ENCODE results near the gene CRYBG1.

DNA sequence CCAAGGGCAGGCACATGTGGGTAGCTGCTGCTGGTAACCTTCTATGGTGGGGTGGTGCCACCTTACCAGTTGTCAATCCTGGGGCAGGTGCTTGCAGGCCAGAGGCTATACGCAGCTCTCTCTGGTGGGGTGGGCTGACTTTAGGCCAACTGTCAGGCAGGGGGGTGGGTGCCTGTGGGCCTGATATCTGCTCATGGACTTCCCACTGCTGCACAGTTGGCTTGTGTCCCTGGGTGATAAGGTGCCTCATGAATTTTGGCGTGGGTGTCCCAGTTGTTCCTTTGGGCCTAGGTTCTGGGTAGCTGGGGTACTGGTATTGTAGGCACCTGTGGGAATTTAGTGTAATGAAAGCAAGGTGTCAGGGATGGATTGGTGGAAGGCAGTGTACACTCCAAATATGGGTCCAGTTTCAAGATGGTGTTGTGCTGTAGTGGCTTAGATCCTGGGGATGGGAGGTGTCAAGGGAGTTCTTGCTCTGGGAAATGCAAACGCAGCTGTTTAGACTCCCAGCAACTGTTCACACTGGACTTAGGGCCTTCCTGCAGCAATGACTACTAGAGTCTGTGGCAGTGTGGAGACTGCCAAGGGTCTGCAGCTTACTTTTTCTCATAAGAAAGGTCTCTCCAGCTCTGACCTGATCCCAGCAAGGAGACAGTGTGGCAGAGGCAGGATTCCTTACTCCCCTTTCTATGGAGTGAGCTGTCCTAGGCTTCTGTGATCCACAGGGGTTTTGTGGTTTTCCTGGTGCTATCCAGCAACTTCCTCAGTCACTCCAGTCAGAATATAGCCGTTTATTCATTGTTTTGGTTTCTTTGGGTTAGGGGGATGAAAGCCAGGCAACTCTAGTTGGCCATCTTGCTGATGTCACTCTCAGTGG is 128.2 kb downstream of the CRYBG1 start:
- TF ChIP-seq TAF1 (IDR thresholded peaks at IDR 0.05; ENCODE audit: borderline replicate concordance, low read depth, low read length): no peak
- no peak for TF ChIP-seq RELA (IDR thresholded peaks at IDR 0.05; ENCODE audit: borderline replicate concordance, partially characterized antibody)
- TF ChIP-seq POLR2A (IDR thresholded peaks at IDR 0.05; ENCODE audit: low read depth, low read length): no peak
- no peak for TF ChIP-seq CBX5 (IDR thresholded peaks at IDR 0.05; ENCODE audit: low read depth)
- TF ChIP-seq, protein P1, sequence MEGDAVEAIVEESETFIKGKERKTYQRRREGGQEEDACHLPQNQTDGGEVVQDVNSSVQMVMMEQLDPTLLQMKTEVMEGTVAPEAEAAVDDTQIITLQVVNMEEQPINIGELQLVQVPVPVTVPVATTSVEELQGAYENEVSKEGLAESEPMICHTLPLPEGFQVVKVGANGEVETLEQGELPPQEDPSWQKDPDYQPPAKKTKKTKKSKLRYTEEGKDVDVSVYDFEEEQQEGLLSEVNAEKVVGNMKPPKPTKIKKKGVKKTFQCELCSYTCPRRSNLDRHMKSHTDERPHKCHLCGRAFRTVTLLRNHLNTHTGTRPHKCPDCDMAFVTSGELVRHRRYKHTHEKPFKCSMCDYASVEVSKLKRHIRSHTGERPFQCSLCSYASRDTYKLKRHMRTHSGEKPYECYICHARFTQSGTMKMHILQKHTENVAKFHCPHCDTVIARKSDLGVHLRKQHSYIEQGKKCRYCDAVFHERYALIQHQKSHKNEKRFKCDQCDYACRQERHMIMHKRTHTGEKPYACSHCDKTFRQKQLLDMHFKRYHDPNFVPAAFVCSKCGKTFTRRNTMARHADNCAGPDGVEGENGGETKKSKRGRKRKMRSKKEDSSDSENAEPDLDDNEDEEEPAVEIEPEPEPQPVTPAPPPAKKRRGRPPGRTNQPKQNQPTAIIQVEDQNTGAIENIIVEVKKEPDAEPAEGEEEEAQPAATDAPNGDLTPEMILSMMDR (IDR thresholded peaks at IDR 0.05 in 2 of 3, conservative IDR thresholded peaks at IDR 0.05 in 1 of 3; ENCODE audit: control insufficient read depth in 2 of 3, extremely low read depth in 1 of 3, insufficient read depth in 1 of 3, low read depth in 3 of 3, low read length in 3 of 3): no peak
- TF ChIP-seq SP1 (IDR thresholded peaks at IDR 0.05; ENCODE audit: low read depth, low read length): no peak
- no peak for TF ChIP-seq EZH2 (IDR thresholded peaks at IDR 0.05; ENCODE audit: borderline replicate concordance, control insufficient read depth, low read depth, low read length)
- TF ChIP-seq, protein P2, sequence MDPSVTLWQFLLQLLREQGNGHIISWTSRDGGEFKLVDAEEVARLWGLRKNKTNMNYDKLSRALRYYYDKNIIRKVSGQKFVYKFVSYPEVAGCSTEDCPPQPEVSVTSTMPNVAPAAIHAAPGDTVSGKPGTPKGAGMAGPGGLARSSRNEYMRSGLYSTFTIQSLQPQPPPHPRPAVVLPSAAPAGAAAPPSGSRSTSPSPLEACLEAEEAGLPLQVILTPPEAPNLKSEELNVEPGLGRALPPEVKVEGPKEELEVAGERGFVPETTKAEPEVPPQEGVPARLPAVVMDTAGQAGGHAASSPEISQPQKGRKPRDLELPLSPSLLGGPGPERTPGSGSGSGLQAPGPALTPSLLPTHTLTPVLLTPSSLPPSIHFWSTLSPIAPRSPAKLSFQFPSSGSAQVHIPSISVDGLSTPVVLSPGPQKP (IDR thresholded peaks at IDR 0.05; ENCODE audit: low read depth, low read length): no peak
- no peak for TF ChIP-seq POLR2AphosphoS2 (IDR thresholded peaks at IDR 0.05; ENCODE audit: low read depth, low read length)
- TF ChIP-seq SMC3 (IDR thresholded peaks at IDR 0.05; ENCODE audit: borderline replicate concordance, low read length): no peak
